Endodermal cell (in vitro differentiated cells): ENCODE results near the gene TPGS1. TPM values are rescaled to one million over a fixed set of nuclear protein-coding genes. Genes with fewer than 3 reads are reported as not detected.

Experiments
- DNase-seq: peaks from one replicate; pipeline ENCODE4 v3.0.0-alpha.2; 2017
- H3K27ac ChIP-seq: 2 replicates; pipeline ENCODE4 v1.5.1; 2013; ENCODE audit warnings: mild to moderate bottlenecking, low read depth, low read length, moderate library complexity
- H3K27me3 ChIP-seq: 2 replicates; pipeline ENCODE4 v1.6.1; 2013; ENCODE audit warnings: mild to moderate bottlenecking, low read length, moderate library complexity; ENCODE audit not compliant: insufficient read depth, control insufficient read depth, poor library complexity, severe bottlenecking
- H3K36me3 ChIP-seq: 2 replicates; pipeline ENCODE4 v1.7.0; 2013; ENCODE audit warnings: mild to moderate bottlenecking, low read length, moderate library complexity; ENCODE audit not compliant: control insufficient read depth, insufficient read depth
- H3K4me1 ChIP-seq: one replicate; pipeline ENCODE4 v1.7.0; 2013; ENCODE audit warnings: low read length; ENCODE audit not compliant: control insufficient read depth, insufficient read depth
- H3K4me3 ChIP-seq: 2 replicates; pipeline ENCODE4 v1.5.1; 2013; ENCODE audit warnings: mild to moderate bottlenecking, low read length, moderate library complexity
- H3K9ac ChIP-seq: 2 replicates; pipeline ENCODE4 v1.6.1; 2013; ENCODE audit warnings: mild to moderate bottlenecking, low read length, moderate library complexity; ENCODE audit not compliant: poor library complexity, severe bottlenecking; ENCODE audit errors: extremely low read depth
- H3K9me3 ChIP-seq: 2 replicates; pipeline ENCODE4 v1.6.1; 2013; ENCODE audit warnings: mild to moderate bottlenecking, low read length, moderate library complexity; ENCODE audit not compliant: control insufficient read depth
- H3K27ac Mint-ChIP-seq: 2 replicates; pipeline ENCODE4 v1.8.0; 2020; ENCODE audit warnings: mixed read lengths
- H3K27me3 Mint-ChIP-seq: 2 replicates; pipeline ENCODE4 v1.8.0; 2021; ENCODE audit warnings: mild to moderate bottlenecking, mixed read lengths; ENCODE audit not compliant: insufficient read depth
- H3K36me3 Mint-ChIP-seq: 2 replicates; pipeline ENCODE4 v1.8.0; 2020; ENCODE audit warnings: low read depth, mixed read lengths
- H3K4me1 Mint-ChIP-seq: 2 replicates; pipeline ENCODE4 v1.8.0; 2020; ENCODE audit warnings: mixed read lengths
- H3K4me3 Mint-ChIP-seq: 2 replicates; pipeline ENCODE4 v1.8.0; 2020; ENCODE audit warnings: mild to moderate bottlenecking, moderate library complexity, mixed read lengths
- H3K9me3 Mint-ChIP-seq: 2 replicates; pipeline ENCODE4 v1.8.0; 2020; ENCODE audit warnings: mild to moderate bottlenecking, mixed read lengths
- CTCF ChIP-seq: fragments of 200-600 bp; sonication (generic); conservative IDR thresholded peaks from 2 replicates; pipeline ENCODE4 v1.5.0; 2021; ENCODE audit warnings: antibody characterized with exemption, mild to moderate bottlenecking
- WGBS, 2 experiments: methylation state at CpG; one replicate each; pipeline versions ENCODE4 v1.1.5 to v1.1.7; 2013; ENCODE audit warnings: missing lambda C conversion rate in 2 of 2, mixed read lengths in 1 of 2; ENCODE audit not compliant: insufficient coverage in 1 of 2, insufficient read length in 1 of 2; 5-methylcytosine and 5-hydroxymethylcytosine counted together
- total RNA-seq, 2 donors: library from RNA; stranded (reverse); fragmentation: NEBNext Ultra II Directional in 1 of 2; extraction: Animal tissue kit (Norgen Biotek cat#: 25700) in 1 of 2; gene quantifications; 2 replicates in 1 of 2; 3 replicates in 1 of 2; pipeline ENCODE4 v1.2.1, GENCODE V29; 2021

TPGS1 gene
- total RNA-seq, 2 donors from 2014 or later, result 11.7 to 13.0 TPM

DNA sequence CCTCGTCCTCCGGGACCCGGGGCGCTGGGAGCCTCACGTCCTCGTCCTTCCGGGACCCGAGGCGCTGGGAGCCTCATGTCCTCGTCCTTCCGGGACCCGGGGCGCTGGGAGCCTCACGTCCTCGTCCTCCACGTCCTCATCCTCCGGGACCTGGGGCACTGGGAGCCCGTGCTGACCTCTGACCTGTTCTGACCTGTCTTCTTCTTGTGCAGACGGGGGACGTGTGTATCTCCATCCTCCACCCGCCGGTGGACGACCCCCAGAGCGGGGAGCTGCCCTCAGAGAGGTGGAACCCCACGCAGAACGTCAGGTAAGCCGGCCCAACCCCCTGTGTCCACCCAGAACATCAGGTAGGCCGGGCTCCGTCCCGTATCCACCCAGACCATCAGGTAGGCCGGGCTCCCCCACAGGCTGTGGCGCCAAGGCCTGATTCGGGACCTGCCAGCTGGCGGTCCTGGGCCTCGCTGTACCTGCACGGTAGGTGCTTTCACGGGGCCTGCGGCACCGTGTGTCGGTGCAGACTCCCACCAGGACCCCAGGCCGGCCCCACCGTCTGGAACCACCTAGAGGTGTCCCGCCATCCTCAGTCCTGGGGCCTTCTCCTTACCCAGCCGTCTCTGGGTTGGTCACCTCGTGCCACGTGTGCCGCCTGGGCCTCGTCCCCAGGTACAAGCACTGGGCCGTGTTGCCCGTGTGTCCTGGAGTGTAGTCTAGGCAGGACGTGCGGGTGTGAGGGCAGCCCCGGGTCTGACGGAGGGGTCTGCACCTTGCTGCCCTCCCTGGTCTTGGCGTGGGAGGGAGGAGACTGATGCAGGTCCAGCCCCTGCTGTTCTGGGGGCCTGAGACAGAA lies 29.0 kb downstream of the TPGS1 start:
- peaks cover 29% of the 10 kb centered on the region for H3K36me3 ChIP-seq
- DNase-seq, result no peak
- H3K4me3 Mint-ChIP-seq, result no peak overlapping the region
- H3K9ac ChIP-seq, result no peak overlapping the region
- H3K9me3 ChIP-seq, result no peaks in the 10 kb centered on the region
- no peak overlapping the region for H3K27ac ChIP-seq
- no peak overlapping the region for H3K4me3 ChIP-seq
- H3K36me3 Mint-ChIP-seq, result peaks cover 17% of the 10 kb centered on the region
- TF ChIP-seq CTCF, result no peak
- H3K9me3 Mint-ChIP-seq, result no peaks in the 10 kb centered on the region
- WGBS, 2 experiments, result 95 to 96% methylated on average over 45 to 55 of the region's 55 CpGs
- no peak overlapping the region for H3K27ac Mint-ChIP-seq
- H3K4me1 ChIP-seq, result peaks cover 6% of the 10 kb centered on the region
- H3K27me3 Mint-ChIP-seq, result no peaks in the 10 kb centered on the region
- H3K4me1 Mint-ChIP-seq, result peaks cover 2% of the 10 kb centered on the region
- H3K27me3 ChIP-seq, result no peaks in the 10 kb centered on the region

GRCh38 chr19:536881-537404 lies 29.6 kb downstream of the TPGS1 start:
- Mint-ChIP-seq H3K4me3 (no peak overlapping the region), H3K27me3 (no peaks in the 10 kb centered on the region), H3K27ac (no peak overlapping the region), H3K4me1 (peaks cover 2% of the 10 kb centered on the region), H3K36me3 (peaks cover 17% of the 10 kb centered on the region), H3K9me3 (no peaks in the 10 kb centered on the region)
- no peak for TF ChIP-seq CTCF
- H3K27me3 ChIP-seq, result no peaks in the 10 kb centered on the region
- DNase-seq, result no peak
- no peak overlapping the region for H3K27ac ChIP-seq
- WGBS, 2 experiments, result 93 to 96% methylated on average over 20 to 26 of the region's 26 CpGs
- H3K9me3 ChIP-seq, result no peaks in the 10 kb centered on the region
- H3K36me3 ChIP-seq, result peaks cover 29% of the 10 kb centered on the region
- H3K4me3 ChIP-seq, result no peak overlapping the region
- H3K9ac ChIP-seq, result no peak overlapping the region
- H3K4me1 ChIP-seq, result peaks cover 6% of the 10 kb centered on the region

DNA sequence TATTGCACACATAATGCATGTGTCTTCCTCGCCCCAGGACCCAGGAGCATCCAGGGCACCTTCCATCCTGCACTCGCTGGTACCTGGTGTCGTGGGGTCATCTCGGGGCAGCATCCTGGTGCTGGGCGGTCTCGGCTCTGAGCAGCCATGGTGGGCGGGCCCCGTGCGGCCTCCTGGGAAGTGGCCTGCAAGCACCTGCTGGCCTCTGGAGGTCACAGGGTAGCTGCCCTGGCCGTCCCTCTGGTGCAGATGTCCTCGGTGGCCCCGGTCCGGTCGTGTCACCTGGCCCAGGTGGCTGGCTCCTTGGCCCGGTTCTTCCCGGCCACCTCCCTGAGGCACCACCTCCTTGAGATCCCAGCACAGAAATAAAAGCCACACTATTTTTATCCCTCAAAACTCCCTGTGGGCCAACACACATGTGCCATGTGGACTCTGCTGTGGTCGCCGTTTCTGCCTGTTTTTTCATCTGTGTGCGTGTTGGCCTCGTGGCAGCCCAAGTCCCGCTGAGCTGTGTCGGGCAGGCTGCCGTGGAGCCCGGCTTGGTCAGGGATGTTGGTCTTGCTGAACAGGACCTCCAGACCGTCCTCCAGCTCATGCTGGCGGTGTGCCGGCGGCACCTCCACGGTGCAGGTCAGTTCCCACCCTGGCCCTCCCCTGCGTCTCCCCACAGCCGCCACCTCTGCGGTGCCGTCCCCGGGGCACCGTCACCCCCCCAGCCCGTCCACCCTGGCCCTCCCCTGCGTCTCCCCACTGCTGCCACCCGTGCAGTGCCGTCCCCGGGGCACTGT lies 31.5 kb downstream of the TPGS1 start:
- Mint-ChIP-seq H3K9me3 (no peaks in the 10 kb centered on the region), H3K4me3 (no peak overlapping the region), H3K4me1 (no peaks in the 10 kb centered on the region), H3K27ac (no peak overlapping the region), H3K27me3 (no peaks in the 10 kb centered on the region), H3K36me3 (peaks cover 21% of the 10 kb centered on the region)
- no peak for DNase-seq
- no peak overlapping the region for H3K9ac ChIP-seq
- TF ChIP-seq CTCF, result no peak
- H3K27ac ChIP-seq, result no peak overlapping the region
- WGBS, 2 experiments, result 95 to 96% methylated on average over 25 to 40 of the region's 40 CpGs
- H3K27me3 ChIP-seq, result no peaks in the 10 kb centered on the region
- H3K9me3 ChIP-seq, result no peaks in the 10 kb centered on the region
- H3K36me3 ChIP-seq, result peaks cover 27% of the 10 kb centered on the region
- H3K4me3 ChIP-seq, result no peak overlapping the region
- H3K4me1 ChIP-seq, result peaks cover 3% of the 10 kb centered on the region
